Aorta (tissue), 5 donors: Measurements from ENCODE around the gene TACC2. TPM values are rescaled to one million over a fixed set of nuclear protein-coding genes. Genes with fewer than 3 reads are reported as not detected.

Experiments used
- ATAC-seq: fragments of 200-7000 bp; cut with Tn5 transposase; one replicate; pipeline ENCODE4 v1.9.1; 2022; ENCODE audit warnings: moderate library complexity; ENCODE audit not compliant: low FRiP score
- DNase-seq, 2 donors: peaks; one replicate each; pipeline ENCODE4 v3.0.0-alpha.2; 2020
- H3K27ac ChIP-seq, 2 donors: one replicate each; pipeline ENCODE4 v1.5.1; 2013; ENCODE audit warnings: low read length in 2 of 2, mild to moderate bottlenecking in 2 of 2, moderate library complexity in 2 of 2, control low read depth in 1 of 2, inconsistent platforms in 1 of 2, low read depth in 1 of 2
- H3K27me3 ChIP-seq, 2 donors: one replicate each; pipeline ENCODE4 v1.6.1; 2013; ENCODE audit warnings: control low read depth in 1 of 2, low read length in 1 of 2, mild to moderate bottlenecking in 1 of 2, moderate library complexity in 1 of 2; ENCODE audit not compliant: insufficient read depth in 2 of 2, control insufficient read depth in 1 of 2
- H3K36me3 ChIP-seq, 2 donors: one replicate each; pipeline ENCODE4 v1.6.1; 2013; ENCODE audit warnings: control low read depth in 1 of 2, low read length in 1 of 2, mild to moderate bottlenecking in 1 of 2; ENCODE audit not compliant: insufficient read depth in 2 of 2, control insufficient read depth in 1 of 2
- H3K4me1 ChIP-seq, 2 donors: one replicate each; pipeline ENCODE4 v1.6.1; 2013; ENCODE audit warnings: low read length in 2 of 2, control low read depth in 1 of 2, mild to moderate bottlenecking in 1 of 2, moderate library complexity in 1 of 2; ENCODE audit not compliant: insufficient read depth in 2 of 2, control insufficient read depth in 1 of 2
- H3K4me3 ChIP-seq, 2 donors: one replicate each; pipeline ENCODE4 v1.5.1; 2013; ENCODE audit warnings: low read length in 2 of 2, control low read depth in 1 of 2, mild to moderate bottlenecking in 1 of 2
- H3K9me3 ChIP-seq: one replicate; pipeline ENCODE4 v1.6.1; 2013; ENCODE audit warnings: mild to moderate bottlenecking, low read length; ENCODE audit not compliant: control insufficient read depth
- WGBS, 2 donors: extraction: QIAGEN DNeasy Blood & Tissue Kit; methylation state at CpG; one replicate each; pipeline ENCODE4 v1.1.7; 2013; 5-methylcytosine and 5-hydroxymethylcytosine counted together
- intact Hi-C, 2 donors: fragments of 100-400 bp; cut with DNase I; formaldehyde crosslinking; loops; one replicate each; pipeline versions ENCODE4 v1.14.2 to v1.15.0; 2022
- polyA plus RNA-seq, 2 donors: library from polyadenylated mRNA; stranded (reverse); fragments of 200-250 nt; gene quantifications; one replicate each; pipeline ENCODE4 v1.2.3, GENCODE V29; 2013
- total RNA-seq, 2 donors: library from RNA; stranded (reverse); fragmentation: NEBNext Ultra II Directional; extraction: Animal tissue kit (Norgen Biotek cat#: 25700); gene quantifications; one replicate each; pipeline ENCODE4 v1.2.1, GENCODE V29; 2021
- donor health status: healthy with polysubstance abuse.
- donor health status: Bipolar disorder and iron deficiency.
- donor health status: DM: no; HTN: no; CAD: no.
- donor health status: DM: no; HTN: no; CAD: no.
- donor health status: DM: yes; HTN: yes; CAD: no.

The TACC2 gene
- total and polyA plus RNA-seq, 4 donors, result 25.8 to 74.4 (median 50.8) TPM

- WGBS, 2 donors, result 85% methylated on average over 8 of the region's 8 CpGs
- H3K4me3 ChIP-seq, result no peak overlapping the region
- no peak overlapping the region for H3K27ac ChIP-seq
- no peaks in the 10 kb centered on the region for H3K9me3 ChIP-seq
- H3K36me3 ChIP-seq, result no peaks in the 10 kb centered on the region
- DNase-seq, result no peak
- no peak for ATAC-seq
- intact Hi-C loops, result loop anchor here (5.0 to 10.0 kb wide), 5 partner anchors 44 to 161 kb away; partner anchors contain the start of gene ATE1 (in 1 of the 2)
- no peaks in the 10 kb centered on the region for H3K27me3 ChIP-seq
- H3K4me1 ChIP-seq, result peaks cover 0 to 1% of the 10 kb centered on the region in 2 donors
These were observed 64.4 kb downstream of the TACC2 start for GRCh38 chr10:122053314-122053713.

GRCh38 chr10:122054048-122055025, 65.4 kb downstream of the TACC2 start:
- H3K9me3 ChIP-seq, result no peaks in the 10 kb centered on the region
- H3K36me3 ChIP-seq, result no peaks in the 10 kb centered on the region
- ATAC-seq (peak; percentile 61), DNase-seq (peak; percentile 64 to 89)
- no peak overlapping the region for H3K27ac ChIP-seq
- H3K4me1 ChIP-seq, result peaks cover 0 to 1% of the 10 kb centered on the region in 2 donors
- intact Hi-C loops, result loop anchor here (2.0 to 10.0 kb wide), 6 partner anchors 43 to 160 kb away; partner anchors contain the start of gene ATE1 (in 1 of the 2)
- no peak overlapping the region for H3K4me3 ChIP-seq
- WGBS, 2 donors, result 59 to 61% methylated on average over 15 of the region's 15 CpGs
- no peaks in the 10 kb centered on the region for H3K27me3 ChIP-seq

GRCh38 chr10:122055252-122055651, 66.3 kb downstream of the TACC2 start:
- intact Hi-C loops, result loop anchor here (2.0 to 10.0 kb wide), 3 partner anchors 42 to 160 kb away; no protein-coding TSS in a partner anchor
- DNase-seq, result no peak

DNA sequence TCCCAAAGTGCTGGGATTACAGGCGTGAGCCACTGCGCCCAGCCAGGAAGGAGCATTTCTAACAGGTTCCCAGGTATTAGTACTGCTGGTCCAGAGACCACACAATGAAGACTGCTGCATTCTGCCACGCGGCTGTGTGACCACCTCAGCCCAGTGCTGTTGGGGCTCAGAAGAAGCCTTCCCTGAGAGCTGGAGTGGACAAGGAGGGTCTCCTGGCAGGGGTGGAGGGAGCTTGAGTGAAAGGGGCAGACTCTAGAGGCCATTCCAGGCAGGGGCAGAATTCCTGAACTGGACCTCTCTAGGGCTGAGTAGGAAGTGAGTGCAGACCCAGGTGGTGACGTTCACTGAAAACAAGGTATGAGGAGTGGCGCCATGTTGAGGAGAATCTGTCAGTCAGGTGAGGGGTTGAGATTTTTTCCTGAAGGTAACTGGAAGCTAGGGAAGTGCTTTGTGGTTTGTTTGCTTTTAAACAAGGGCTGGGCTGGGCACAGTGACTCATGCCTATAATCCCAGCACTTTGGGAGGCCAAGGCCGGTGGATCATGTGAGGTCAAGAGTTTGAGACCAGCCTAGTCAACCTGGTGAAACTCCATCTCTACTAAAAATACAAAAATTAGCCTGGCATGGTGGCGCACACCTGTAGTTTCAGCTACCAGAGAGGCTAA, 67.6 kb downstream of the TACC2 start:
- Histone ChIP-seq H3K9me3 (no peaks in the 10 kb centered on the region), H3K4me3 (no peak overlapping the region), H3K36me3 (no peaks in the 10 kb centered on the region), H3K4me1 (no peaks in the 10 kb centered on the region), H3K27me3 (no peaks in the 10 kb centered on the region), H3K27ac (no peak overlapping the region)
- WGBS, 2 donors, result 94 to 95% methylated on average over 8 of the region's 8 CpGs
- intact Hi-C loops, result loop anchor here (5.0 to 10.0 kb wide), 2 partner anchors 41 to 158 kb away; no protein-coding TSS in a partner anchor
- no peak for DNase-seq
- no peak for ATAC-seq

More at GRCh38 chr10:122055252-122055651, 66.3 kb downstream of the TACC2 start:
- Histone ChIP-seq H3K4me1 (peaks cover 0 to 1% of the 10 kb centered on the region in 2 donors), H3K27ac (no peak overlapping the region), H3K36me3 (no peaks in the 10 kb centered on the region), H3K9me3 (no peaks in the 10 kb centered on the region), H3K4me3 (no peak overlapping the region), H3K27me3 (no peaks in the 10 kb centered on the region)
- ATAC-seq, result no peak
- 91 to 94% methylated on average over 5 of the region's 5 CpGs for WGBS, 2 donors

- WGBS, 2 donors, result 82 to 93% methylated on average over 14 of the region's 14 CpGs
- H3K9me3 ChIP-seq, result no peaks in the 10 kb centered on the region
- DNase-seq, result no peak
- H3K36me3 ChIP-seq, result no peaks in the 10 kb centered on the region
- intact Hi-C loops, result loop anchor here (5.0 to 10.0 kb wide), 2 partner anchors 39 to 157 kb away; no protein-coding TSS in a partner anchor
- no peaks in the 10 kb centered on the region for H3K4me1 ChIP-seq
- H3K27ac ChIP-seq, result no peak overlapping the region
- no peak overlapping the region for H3K4me3 ChIP-seq
- H3K27me3 ChIP-seq, result no peaks in the 10 kb centered on the region
- ATAC-seq, result no peak
These were observed 69.0 kb downstream of the TACC2 start for GRCh38 chr10:122057841-122058413.

DNA sequence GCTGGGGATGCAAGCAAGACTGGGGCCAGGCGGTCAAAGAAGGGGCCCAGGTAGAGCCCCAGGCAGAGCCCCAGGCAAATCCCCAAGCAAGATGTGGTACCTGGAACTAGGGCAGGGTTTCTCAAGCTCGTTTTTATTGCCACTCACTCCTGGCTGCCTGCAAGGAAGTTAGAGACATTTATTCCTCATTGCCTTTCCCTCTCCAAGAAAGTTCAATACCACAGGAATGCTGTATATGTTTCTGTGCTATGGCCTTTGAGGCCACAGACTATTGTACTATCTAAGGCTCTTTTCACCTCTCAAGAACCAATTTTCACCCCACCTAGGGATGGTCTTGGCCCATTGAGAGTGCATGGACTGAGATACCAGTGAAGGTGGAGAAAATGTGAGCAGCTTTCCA, 71.3 kb downstream of the TACC2 start:
- Histone ChIP-seq H3K27me3 (no peaks in the 10 kb centered on the region), H3K9me3 (no peaks in the 10 kb centered on the region), H3K4me3 (no peak overlapping the region), H3K36me3 (no peaks in the 10 kb centered on the region), H3K4me1 (peaks cover 0 to 3% of the 10 kb centered on the region in 2 donors), H3K27ac (no peak overlapping the region)
- ATAC-seq, result no peak
- 54 to 66% methylated on average over 2 of the region's 2 CpGs for WGBS, 2 donors
- intact Hi-C loops, result no loop called here
- DNase-seq, result no peak

GRCh38 chr10:122062831-122063674, 74.1 kb downstream of the TACC2 start:
- no peaks in the 10 kb centered on the region for H3K9me3 ChIP-seq
- peak overlapping the region; percentile 0 to 30 for H3K27ac ChIP-seq
- 22 to 27% methylated on average over 13 of the region's 13 CpGs for WGBS, 2 donors
- no peak overlapping the region for H3K4me3 ChIP-seq
- no peaks in the 10 kb centered on the region for H3K27me3 ChIP-seq
- peaks cover 0 to 3% of the 10 kb centered on the region in 2 donors for H3K4me1 ChIP-seq
- ATAC-seq, result peak; percentile 94
- peak; percentile 82 to 87 for DNase-seq
- no peaks in the 10 kb centered on the region for H3K36me3 ChIP-seq
- intact Hi-C loops, result no loop called here
